ENCODE measurements around the gene C10orf67. TPM values are rescaled to one million over a fixed set of nuclear protein-coding genes. Genes with fewer than 3 reads are reported as not detected.

Gene C10orf67
- total RNA-seq, 1 experiment from 2014 or later, result not detected

DNA sequence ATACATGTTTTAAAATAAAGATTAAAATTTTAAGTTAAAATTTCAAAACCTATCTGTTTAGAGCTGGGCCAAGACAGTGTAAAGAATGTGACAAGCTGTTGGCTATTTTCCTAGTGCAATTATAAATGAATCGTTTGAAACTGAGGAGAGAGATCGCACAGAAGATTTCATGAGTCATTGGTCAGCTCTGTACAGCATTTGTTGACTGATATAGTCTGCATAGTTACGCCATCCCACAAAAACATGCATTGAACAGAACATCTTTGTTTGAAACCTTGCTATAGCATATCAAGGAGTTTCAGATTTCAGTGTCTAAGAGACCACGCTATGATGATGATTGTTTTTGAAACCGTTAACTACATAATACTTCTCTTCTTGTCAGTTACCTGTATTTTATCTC, 1.3 kb upstream of the C10orf67 start:
- ChIA-PET RAD21 (ENCODE audit: low non-redundant PET in 1 of 2, low total read pairs in 2 of 2, uncharacterized antibody in 2 of 2, unreplicated experiment in 2 of 2) (no interaction called here), CTCF (interaction anchor here (1.1 kb wide), 1 partner anchor 49 kb away, joined by 3 read pairs; no protein-coding TSS in a partner anchor), POLR2A (no interaction called here)
- Histone ChIP-seq H3K79me2 (ENCODE audit: insufficient read depth, low read length) (no peaks in the 10 kb centered on the region), H3K4me1 (ENCODE audit: control insufficient read depth in 1 of 2, insufficient read depth in 2 of 2, low read length in 2 of 2) (no peaks in the 10 kb centered on the region), H3K9ac (ENCODE audit: low read length) (no peak overlapping the region), H3K36me3 (ENCODE audit: control insufficient read depth in 1 of 2, insufficient read depth in 2 of 2, low read length in 2 of 2) (no peaks in the 10 kb centered on the region), H3K9me3 (ENCODE audit: control insufficient read depth in 1 of 2, insufficient read depth in 1 of 2, low read depth in 1 of 2, low read length in 2 of 2) (no peaks in the 10 kb centered on the region), H3K9me2 (ENCODE audit: insufficient read depth) (no peaks in the 10 kb centered on the region), H4K20me1 (ENCODE audit: insufficient read depth) (no peaks in the 10 kb centered on the region; the same call in 1 of the 2 replicates), H3K4me3 (replicated peaks in 1 of 2; ENCODE audit: low read depth in 1 of 2, low read length in 2 of 2) (no peak overlapping the region), H3K27me3 (ENCODE audit: insufficient read depth, low read length) (no peaks in the 10 kb centered on the region), H2AFZ (ENCODE audit: low read depth, low read length, poor library complexity, severe bottlenecking) (no peak overlapping the region), H3K4me2 (ENCODE audit: low read length) (no peak overlapping the region), H3K27ac (ENCODE audit: low read depth, low read length) (no peak overlapping the region)
- intact Hi-C loops (cut with micrococcal nuclease), result no loop called here
- peak; percentile 40 for ATAC-seq
- TF ChIP-seq, protein P1, sequence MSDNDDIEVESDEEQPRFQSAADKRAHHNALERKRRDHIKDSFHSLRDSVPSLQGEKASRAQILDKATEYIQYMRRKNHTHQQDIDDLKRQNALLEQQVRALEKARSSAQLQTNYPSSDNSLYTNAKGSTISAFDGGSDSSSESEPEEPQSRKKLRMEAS (IDR thresholded peaks at IDR 0.05), result no peak
- TF ChIP-seq SIN3A (IDR thresholded peaks at IDR 0.05; ENCODE audit: low read depth) (no peak), ZNF274 (IDR thresholded peaks at IDR 0.05; ENCODE audit: low read depth, low read length) (no peak), SP1 (IDR thresholded peaks at IDR 0.05; ENCODE audit: low read depth) (no peak), ZFX (IDR thresholded peaks at IDR 0.05) (no peak), EGR1 (IDR thresholded peaks at IDR 0.05; ENCODE audit: low read depth) (no peak), ELF1 (IDR thresholded peaks at IDR 0.05; ENCODE audit: borderline replicate concordance, low read depth) (no peak)
- TF ChIP-seq, protein P2, sequence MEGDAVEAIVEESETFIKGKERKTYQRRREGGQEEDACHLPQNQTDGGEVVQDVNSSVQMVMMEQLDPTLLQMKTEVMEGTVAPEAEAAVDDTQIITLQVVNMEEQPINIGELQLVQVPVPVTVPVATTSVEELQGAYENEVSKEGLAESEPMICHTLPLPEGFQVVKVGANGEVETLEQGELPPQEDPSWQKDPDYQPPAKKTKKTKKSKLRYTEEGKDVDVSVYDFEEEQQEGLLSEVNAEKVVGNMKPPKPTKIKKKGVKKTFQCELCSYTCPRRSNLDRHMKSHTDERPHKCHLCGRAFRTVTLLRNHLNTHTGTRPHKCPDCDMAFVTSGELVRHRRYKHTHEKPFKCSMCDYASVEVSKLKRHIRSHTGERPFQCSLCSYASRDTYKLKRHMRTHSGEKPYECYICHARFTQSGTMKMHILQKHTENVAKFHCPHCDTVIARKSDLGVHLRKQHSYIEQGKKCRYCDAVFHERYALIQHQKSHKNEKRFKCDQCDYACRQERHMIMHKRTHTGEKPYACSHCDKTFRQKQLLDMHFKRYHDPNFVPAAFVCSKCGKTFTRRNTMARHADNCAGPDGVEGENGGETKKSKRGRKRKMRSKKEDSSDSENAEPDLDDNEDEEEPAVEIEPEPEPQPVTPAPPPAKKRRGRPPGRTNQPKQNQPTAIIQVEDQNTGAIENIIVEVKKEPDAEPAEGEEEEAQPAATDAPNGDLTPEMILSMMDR (IDR thresholded peaks at IDR 0.05 in 2 of 3, conservative IDR thresholded peaks at IDR 0.05 in 1 of 3; ENCODE audit: borderline replicate concordance in 1 of 3, insufficient read depth in 1 of 3, low read depth in 2 of 3, low read length in 2 of 3), result no peak
- no peak for DNase-seq (ENCODE audit: low read depth, low spot score)
- BruUV-seq (replicated peaks), result no TSS peak

All from HCT116 (cell line).